ENCODE results near the gene SRRM5.
"Not testable (repeated sequence)": the region's sequence is repeated elsewhere in the genome, so short reads cannot be mapped to it uniquely, and the experiment has no call there.

- not testable (repeated sequence) for TF ChIP-seq CTCF (IDR thresholded peaks at IDR 0.05); EP300 (IDR thresholded peaks at IDR 0.05; ENCODE audit: borderline replicate concordance in 1 of 2, low read depth in 1 of 2, low read length in 1 of 2); USF2 (IDR thresholded peaks at IDR 0.05; ENCODE audit: borderline replicate concordance, low read depth, low read length); MXI1 (IDR thresholded peaks at IDR 0.05; ENCODE audit: low read depth, low read length)
- TF ChIP-seq, protein P1, sequence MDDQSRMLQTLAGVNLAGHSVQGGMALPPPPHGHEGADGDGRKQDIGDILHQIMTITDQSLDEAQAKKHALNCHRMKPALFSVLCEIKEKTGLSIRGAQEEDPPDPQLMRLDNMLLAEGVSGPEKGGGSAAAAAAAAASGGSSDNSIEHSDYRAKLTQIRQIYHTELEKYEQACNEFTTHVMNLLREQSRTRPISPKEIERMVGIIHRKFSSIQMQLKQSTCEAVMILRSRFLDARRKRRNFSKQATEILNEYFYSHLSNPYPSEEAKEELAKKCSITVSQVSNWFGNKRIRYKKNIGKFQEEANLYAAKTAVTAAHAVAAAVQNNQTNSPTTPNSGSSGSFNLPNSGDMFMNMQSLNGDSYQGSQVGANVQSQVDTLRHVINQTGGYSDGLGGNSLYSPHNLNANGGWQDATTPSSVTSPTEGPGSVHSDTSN (IDR thresholded peaks at IDR 0.05): not testable (repeated sequence)
Measured at GRCh38 chr19:43635561-43635940, 23.7 kb downstream of the SRRM5 start.
